Aorta (tissue), 5 donors: ENCODE results near the gene PRPF4. TPM values are rescaled to one million over a fixed set of nuclear protein-coding genes. Genes with fewer than 3 reads are reported as not detected.

ENCODE experiments used
- ATAC-seq: fragments of 200-7000 bp; cut with Tn5 transposase; one replicate; pipeline ENCODE4 v1.9.1; 2022; ENCODE audit warnings: moderate library complexity; ENCODE audit not compliant: low FRiP score
- DNase-seq, 2 donors: peaks; one replicate each; pipeline ENCODE4 v3.0.0-alpha.2; 2020
- H3K27ac ChIP-seq, 2 donors: one replicate each; pipeline ENCODE4 v1.5.1; 2013; ENCODE audit warnings: low read length in 2 of 2, mild to moderate bottlenecking in 2 of 2, moderate library complexity in 2 of 2, control low read depth in 1 of 2, inconsistent platforms in 1 of 2, low read depth in 1 of 2
- H3K27me3 ChIP-seq, 2 donors: one replicate each; pipeline ENCODE4 v1.6.1; 2013; ENCODE audit warnings: control low read depth in 1 of 2, low read length in 1 of 2, mild to moderate bottlenecking in 1 of 2, moderate library complexity in 1 of 2; ENCODE audit not compliant: insufficient read depth in 2 of 2, control insufficient read depth in 1 of 2
- H3K36me3 ChIP-seq, 2 donors: one replicate each; pipeline ENCODE4 v1.6.1; 2013; ENCODE audit warnings: control low read depth in 1 of 2, low read length in 1 of 2, mild to moderate bottlenecking in 1 of 2; ENCODE audit not compliant: insufficient read depth in 2 of 2, control insufficient read depth in 1 of 2
- H3K4me1 ChIP-seq, 2 donors: one replicate each; pipeline ENCODE4 v1.6.1; 2013; ENCODE audit warnings: low read length in 2 of 2, control low read depth in 1 of 2, mild to moderate bottlenecking in 1 of 2, moderate library complexity in 1 of 2; ENCODE audit not compliant: insufficient read depth in 2 of 2, control insufficient read depth in 1 of 2
- H3K4me3 ChIP-seq, 2 donors: one replicate each; pipeline ENCODE4 v1.5.1; 2013; ENCODE audit warnings: low read length in 2 of 2, control low read depth in 1 of 2, mild to moderate bottlenecking in 1 of 2
- H3K9me3 ChIP-seq: one replicate; pipeline ENCODE4 v1.6.1; 2013; ENCODE audit warnings: mild to moderate bottlenecking, low read length; ENCODE audit not compliant: control insufficient read depth
- WGBS, 2 donors: extraction: QIAGEN DNeasy Blood & Tissue Kit; methylation state at CpG; one replicate each; pipeline ENCODE4 v1.1.7; 2013; 5-methylcytosine and 5-hydroxymethylcytosine counted together
- intact Hi-C, 2 donors: fragments of 100-400 bp; cut with DNase I; formaldehyde crosslinking; loops; one replicate each; pipeline versions ENCODE4 v1.14.2 to v1.15.0; 2022
- polyA plus RNA-seq, 2 donors: library from polyadenylated mRNA; stranded (reverse); fragments of 200-250 nt; gene quantifications; one replicate each; pipeline ENCODE4 v1.2.3, GENCODE V29; 2013
- total RNA-seq, 2 donors: library from RNA; stranded (reverse); fragmentation: NEBNext Ultra II Directional; extraction: Animal tissue kit (Norgen Biotek cat#: 25700); gene quantifications; one replicate each; pipeline ENCODE4 v1.2.1, GENCODE V29; 2021
- donor health status: healthy with polysubstance abuse.
- donor health status: Bipolar disorder and iron deficiency.
- donor health status: DM: no; HTN: no; CAD: no.
- donor health status: DM: no; HTN: no; CAD: no.
- donor health status: DM: yes; HTN: yes; CAD: no.

PRPF4 gene
- total and polyA plus RNA-seq, 4 donors = 8.4 to 12.9 (median 12.4) TPM

DNA sequence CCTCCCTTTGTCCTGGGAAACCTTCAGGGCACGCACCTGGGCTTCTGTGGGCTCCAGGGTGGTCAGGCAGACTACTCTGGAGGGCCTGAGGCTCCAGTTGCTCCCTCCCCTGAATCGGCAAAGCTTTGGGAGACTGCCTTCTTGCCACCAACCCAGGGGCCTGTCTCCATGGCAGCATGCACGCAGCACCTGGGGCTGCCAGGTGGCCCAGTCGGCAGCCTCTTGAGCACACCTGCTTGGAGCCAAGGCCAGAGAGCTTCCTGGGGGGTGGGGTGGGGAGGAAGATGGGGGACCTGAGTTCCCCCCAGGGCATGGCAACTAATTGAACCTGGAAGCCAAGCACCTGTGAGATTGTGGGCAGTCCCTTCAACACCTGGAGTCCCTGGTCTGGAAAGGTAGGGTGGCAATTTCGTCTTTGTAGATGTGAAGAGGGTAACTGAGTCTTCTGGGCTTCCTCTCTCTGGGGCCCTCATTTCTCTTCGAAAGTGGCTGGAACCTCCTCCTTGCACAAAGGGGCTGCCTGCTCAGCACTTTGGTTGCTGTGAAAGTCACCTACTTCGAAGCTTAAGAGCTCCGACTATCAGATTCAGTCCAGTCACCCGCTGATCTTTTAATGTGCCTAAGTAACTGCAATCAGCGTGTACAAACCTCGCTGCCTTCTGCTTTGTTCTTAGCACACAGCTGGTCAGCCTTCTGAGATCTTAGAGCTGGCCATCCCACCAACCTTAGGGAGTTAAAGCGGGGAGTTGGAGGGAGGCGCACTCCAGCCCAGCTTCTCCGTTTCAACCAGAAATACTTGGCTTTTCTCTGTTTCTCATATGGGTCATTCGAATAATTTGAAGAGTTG, 23.7 kb downstream of the PRPF4 start:
- H3K4me1 ChIP-seq = no peaks in the 10 kb centered on the region
- H3K9me3 ChIP-seq = no peaks in the 10 kb centered on the region
- ATAC-seq (no peak), DNase-seq (no peak)
- intact Hi-C loops = no loop called here
- H3K36me3 ChIP-seq = no peaks in the 10 kb centered on the region
- no peak overlapping the region for H3K27ac ChIP-seq
- 90% methylated on average over 15 of the region's 15 CpGs for WGBS, 2 donors
- H3K4me3 ChIP-seq = no peak overlapping the region
- no peaks in the 10 kb centered on the region for H3K27me3 ChIP-seq

DNA sequence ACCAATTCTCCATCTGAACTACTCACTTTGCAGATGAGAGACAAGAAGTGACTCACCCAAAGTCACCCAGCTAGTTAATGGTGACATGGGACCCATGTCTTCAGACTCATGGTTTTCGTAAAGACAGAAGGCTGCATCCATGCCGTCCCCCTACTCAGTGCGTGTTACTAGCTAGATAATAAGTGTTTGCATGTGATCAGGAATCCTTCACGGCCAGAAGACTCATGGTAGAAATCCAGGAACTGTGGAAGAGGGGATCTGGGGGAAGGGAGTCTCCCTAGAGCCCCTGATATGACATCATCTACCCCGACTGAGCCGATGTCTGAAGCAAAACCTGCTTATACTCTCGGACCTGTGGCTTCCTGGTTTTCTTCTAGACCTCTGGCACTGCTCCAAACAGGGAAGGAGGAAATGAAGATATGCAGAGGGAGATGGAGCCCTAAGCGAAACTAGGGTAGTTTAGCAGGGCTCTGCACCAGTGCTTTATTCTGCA, 24.4 kb downstream of the PRPF4 start:
- no peak for ATAC-seq
- Histone ChIP-seq H3K4me3 (no peak overlapping the region), H3K4me1 (no peaks in the 10 kb centered on the region), H3K27ac (no peak overlapping the region), H3K27me3 (no peaks in the 10 kb centered on the region), H3K9me3 (no peaks in the 10 kb centered on the region), H3K36me3 (no peaks in the 10 kb centered on the region)
- 48 to 54% methylated on average over 8 of the region's 8 CpGs for WGBS, 2 donors
- no peak for DNase-seq
- intact Hi-C loops = no loop called here

DNA sequence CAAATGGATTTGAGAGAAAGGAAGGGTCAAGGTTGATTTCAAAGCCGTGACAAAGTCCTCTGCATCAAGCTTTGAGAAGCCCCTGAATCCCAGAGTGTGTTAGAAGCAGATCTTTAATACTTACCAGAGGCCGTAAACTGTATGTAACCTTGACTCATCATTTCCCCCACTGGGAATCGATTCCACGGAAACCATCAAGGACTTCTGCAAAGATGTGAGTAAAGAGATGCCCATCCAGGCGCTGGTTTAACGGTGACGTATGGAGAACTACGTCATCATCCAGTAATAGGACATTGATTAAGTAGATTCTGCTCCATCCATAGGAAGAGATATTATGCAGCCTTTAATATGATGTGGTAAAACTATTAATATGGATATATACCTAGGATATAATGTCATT, 26.1 kb downstream of the PRPF4 start:
- Histone ChIP-seq H3K4me3 (no peak overlapping the region), H3K27ac (no peak overlapping the region), H3K4me1 (no peaks in the 10 kb centered on the region), H3K27me3 (no peaks in the 10 kb centered on the region), H3K9me3 (no peaks in the 10 kb centered on the region), H3K36me3 (no peaks in the 10 kb centered on the region)
- WGBS, 2 donors = 93 to 94% methylated on average over 8 of the region's 8 CpGs
- intact Hi-C loops = no loop called here
- DNase-seq (no peak), ATAC-seq (no peak)

DNA sequence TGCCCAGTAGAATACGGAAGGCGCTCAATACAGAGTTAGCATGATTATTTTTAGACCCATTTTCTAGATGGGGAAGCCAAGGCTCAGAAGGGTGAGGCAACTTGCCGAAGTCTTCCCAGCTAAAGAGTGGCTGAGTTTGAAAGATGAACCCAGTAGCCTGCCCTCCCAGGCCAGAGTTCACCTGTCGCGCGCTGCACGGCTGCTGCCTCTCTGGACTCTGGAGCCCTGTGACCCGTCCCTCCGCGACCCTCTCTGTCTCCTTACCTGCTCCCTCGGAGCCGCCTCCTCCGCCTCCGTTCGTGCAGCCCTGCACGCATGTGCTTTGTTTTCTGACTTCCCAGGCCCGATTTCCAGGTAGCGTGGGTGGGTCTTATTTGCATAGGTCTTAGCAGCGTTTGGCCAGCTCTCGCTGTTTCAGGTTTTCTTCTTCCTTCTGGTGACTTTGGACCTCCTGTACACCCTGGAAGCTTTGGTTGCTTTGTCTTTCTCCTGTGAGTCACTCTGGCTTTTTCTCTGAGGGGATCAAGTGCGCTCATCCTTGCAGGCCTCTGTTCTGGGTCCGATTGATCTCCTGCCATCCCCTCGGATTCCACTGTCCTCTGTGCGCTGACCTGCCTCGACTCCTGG, 27.4 kb downstream of the PRPF4 start, which contains the start of gene RNF183:
Gene RNF183, minus strand, starts transcription at position 585 of the 627 bp plus-strand sequence. CDS start 5,192 bp downstream, outside the sequence.
- ATAC-seq (no peak), DNase-seq (no peak)
- no peaks in the 10 kb centered on the region for H3K27me3 ChIP-seq
- no peak within 1 kb of the TSS for H3K27ac ChIP-seq
- no peaks in the 10 kb centered on the region for H3K9me3 ChIP-seq
- no peaks in the 10 kb centered on the region for H3K36me3 ChIP-seq
- 73 to 78% methylated on average over 25 of the region's 25 CpGs for WGBS, 2 donors
- intact Hi-C loops = no loop called here
- no peak within 1 kb of the TSS for H3K4me3 ChIP-seq
- no peaks in the 10 kb centered on the region for H3K4me1 ChIP-seq

DNA sequence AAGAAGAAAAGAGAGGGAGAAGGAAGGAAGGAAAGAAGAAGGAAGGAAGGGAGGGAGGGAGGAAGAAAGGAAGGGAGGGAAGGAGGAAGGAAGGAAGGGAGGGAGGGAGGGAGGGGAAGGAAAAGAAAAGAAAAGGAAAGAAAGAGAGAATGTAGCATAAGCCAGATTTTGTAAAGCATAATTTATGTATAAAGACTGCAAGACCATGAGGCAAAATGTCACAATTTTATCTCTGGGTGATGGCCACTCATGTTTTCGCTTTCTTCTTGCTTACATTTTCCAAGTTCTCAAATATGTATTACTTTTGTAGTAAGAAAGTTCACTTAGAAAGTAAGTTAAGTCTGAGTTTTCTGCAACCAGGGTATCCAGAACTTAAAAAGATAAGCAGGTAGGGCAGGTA, 31.1 kb downstream of the PRPF4 start:
- WGBS, 2 donors = 71 to 83% methylated on average over 1 of the region's 1 CpG
- DNase-seq (no peak), ATAC-seq (no peak)
- Histone ChIP-seq H3K27ac (no peak overlapping the region), H3K4me1 (no peaks in the 10 kb centered on the region), H3K9me3 (no peaks in the 10 kb centered on the region), H3K36me3 (no peaks in the 10 kb centered on the region), H3K27me3 (no peaks in the 10 kb centered on the region), H3K4me3 (no peak overlapping the region)
- intact Hi-C loops = no loop called here

DNA sequence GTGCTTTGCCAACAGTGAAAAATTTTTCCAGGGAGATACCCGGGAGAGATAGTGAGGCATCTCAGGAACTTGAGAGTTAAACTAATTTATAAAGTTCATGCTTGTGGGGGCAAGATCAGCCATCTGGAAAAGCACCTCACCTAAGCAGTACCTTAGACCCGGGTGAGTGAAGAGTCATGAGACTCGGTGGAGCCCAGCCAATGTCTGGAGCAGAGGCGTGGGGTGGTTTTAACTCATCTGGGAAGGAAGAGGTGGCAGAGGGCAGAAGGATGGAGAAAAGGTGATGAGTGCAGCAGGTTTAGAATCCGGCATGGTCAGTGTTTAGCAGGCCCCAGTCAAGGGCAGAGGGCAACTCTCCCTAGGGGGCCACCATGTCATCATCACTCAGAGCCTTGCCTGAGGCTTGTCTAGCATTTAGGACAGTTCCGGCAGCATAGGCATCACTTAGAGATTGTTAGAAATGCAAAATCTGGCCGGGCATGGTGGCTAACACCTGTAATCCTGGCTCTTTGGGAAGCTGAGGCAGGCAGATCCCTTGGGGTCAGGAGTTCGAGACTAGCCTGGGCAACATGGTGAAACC, 32.0 kb downstream of the PRPF4 start:
- no peak overlapping the region for H3K4me3 ChIP-seq
- DNase-seq (no peak), ATAC-seq (no peak)
- H3K27me3 ChIP-seq = no peaks in the 10 kb centered on the region
- no peaks in the 10 kb centered on the region for H3K36me3 ChIP-seq
- 58 to 60% methylated on average over 8 of the region's 8 CpGs for WGBS, 2 donors
- no peaks in the 10 kb centered on the region for H3K9me3 ChIP-seq
- no peaks in the 10 kb centered on the region for H3K4me1 ChIP-seq
- no peak overlapping the region for H3K27ac ChIP-seq
- intact Hi-C loops = no loop called here

DNA sequence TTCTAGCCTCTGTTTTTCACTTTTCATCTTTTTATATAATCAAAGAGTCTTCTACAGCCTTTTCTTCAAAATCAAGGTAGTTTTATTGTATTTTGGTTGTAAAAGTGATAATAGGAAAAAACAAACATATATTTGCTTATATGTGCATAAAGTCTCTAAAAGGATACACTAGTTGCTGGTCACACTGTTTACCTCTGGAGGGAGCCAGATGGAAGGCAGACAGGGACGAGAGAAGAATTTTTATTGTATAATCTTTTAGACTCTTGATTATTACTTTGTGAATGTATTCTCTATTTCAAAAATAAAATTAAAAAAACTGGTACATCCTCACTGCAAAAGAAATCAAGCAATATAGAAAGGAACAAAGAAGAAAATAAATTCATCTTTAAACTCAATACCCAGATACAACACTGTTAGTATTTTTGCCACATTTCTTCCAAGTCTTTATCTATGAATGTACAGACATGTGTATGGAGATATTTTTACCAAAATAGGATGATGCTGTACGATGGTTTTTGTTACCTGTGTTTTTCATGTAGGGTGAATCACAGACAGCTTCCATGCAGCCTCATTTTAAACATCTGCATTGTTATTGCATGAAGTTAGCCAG, 33.9 kb downstream of the PRPF4 start:
- H3K9me3 ChIP-seq = no peaks in the 10 kb centered on the region
- H3K4me1 ChIP-seq = no peaks in the 10 kb centered on the region
- ATAC-seq (no peak), DNase-seq (no peak)
- 6 to 11% methylated on average over 2 of the region's 2 CpGs for WGBS, 2 donors
- no peak overlapping the region for H3K27ac ChIP-seq
- H3K27me3 ChIP-seq = no peaks in the 10 kb centered on the region
- no peak overlapping the region for H3K4me3 ChIP-seq
- no peaks in the 10 kb centered on the region for H3K36me3 ChIP-seq
- intact Hi-C loops = no loop called here

DNA sequence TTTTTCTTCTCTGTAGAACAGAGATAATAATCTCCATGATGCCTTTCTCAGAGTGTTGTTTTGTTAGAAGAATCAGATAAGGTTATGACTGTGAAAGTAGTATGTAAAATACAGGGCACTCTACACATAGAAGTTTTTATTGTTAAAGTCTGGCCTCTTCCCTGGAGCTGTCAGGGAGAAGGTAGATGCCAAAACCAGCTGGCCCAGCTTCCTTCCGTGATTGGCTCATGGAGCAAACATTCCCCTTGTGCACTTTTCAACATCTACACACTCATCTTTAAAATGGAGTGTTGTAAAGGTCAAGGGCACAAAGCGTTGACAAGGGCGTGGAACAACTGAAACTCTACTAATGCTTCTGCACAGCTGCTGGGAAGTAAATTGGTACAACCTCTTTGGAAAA, 35.1 kb downstream of the PRPF4 start:
- H3K4me3 ChIP-seq = no peak overlapping the region
- H3K36me3 ChIP-seq = no peaks in the 10 kb centered on the region
- intact Hi-C loops = loop anchor here in 1 of 2 donors (10.0 kb wide), 1 partner anchor 64 kb away; the partner anchor contains the start of gene HDHD3
- 53% methylated on average over 3 of the region's 3 CpGs for WGBS, 2 donors
- no peak overlapping the region for H3K27ac ChIP-seq
- DNase-seq (no peak), ATAC-seq (no peak)
- no peaks in the 10 kb centered on the region for H3K9me3 ChIP-seq
- H3K27me3 ChIP-seq = no peaks in the 10 kb centered on the region
- no peaks in the 10 kb centered on the region for H3K4me1 ChIP-seq
